GM12878 (cell line): ENCODE results near the gene KRT78.

Experiments used
- CBX5 ChIP-seq: sonication (generic); IDR thresholded peaks from 2 replicates; pipeline ENCODE4 v1.6.1; 2016; ENCODE audit warnings: low read depth, moderate library complexity, mild to moderate bottlenecking, inconsistent platforms
- EZH2 ChIP-seq: IDR thresholded peaks from 2 replicates; pipeline ENCODE4 v1.6.1; 2012; ENCODE audit warnings: low read depth, mild to moderate bottlenecking, control low read depth, inconsistent platforms, low read length, borderline replicate concordance; ENCODE audit not compliant: control insufficient read depth
- IRF3 ChIP-seq: fragments of 450-650 bp; IDR thresholded peaks from 2 replicates; pipeline ENCODE4 v1.6.1; 2014; ENCODE audit warnings: mild to moderate bottlenecking
- JUND ChIP-seq: IDR thresholded peaks from 2 replicates; pipeline ENCODE4 v1.6.1; 2012; ENCODE audit warnings: low read depth, mild to moderate bottlenecking, low read length, improper control_type of control experiment, moderate library complexity
- SIN3A ChIP-seq: IDR thresholded peaks from 2 replicates; pipeline ENCODE4 v1.6.1; 2012; ENCODE audit warnings: low read depth, low read length, improper control_type of control experiment

GRCh38 chr12:52851787-52852186 is 3.0 kb upstream of the KRT78 start:
- TF ChIP-seq JUND (no peak), EZH2 (no peak), SIN3A (no peak), CBX5 (no peak), IRF3 (no peak)
